ENCODE results near the gene CSMD2. TPM values are rescaled to one million over a fixed set of nuclear protein-coding genes. Genes with fewer than 3 reads are reported as not detected.

The CSMD2 gene
- total RNA-seq, 1 experiment from 2014 or later, result not detected

DNA sequence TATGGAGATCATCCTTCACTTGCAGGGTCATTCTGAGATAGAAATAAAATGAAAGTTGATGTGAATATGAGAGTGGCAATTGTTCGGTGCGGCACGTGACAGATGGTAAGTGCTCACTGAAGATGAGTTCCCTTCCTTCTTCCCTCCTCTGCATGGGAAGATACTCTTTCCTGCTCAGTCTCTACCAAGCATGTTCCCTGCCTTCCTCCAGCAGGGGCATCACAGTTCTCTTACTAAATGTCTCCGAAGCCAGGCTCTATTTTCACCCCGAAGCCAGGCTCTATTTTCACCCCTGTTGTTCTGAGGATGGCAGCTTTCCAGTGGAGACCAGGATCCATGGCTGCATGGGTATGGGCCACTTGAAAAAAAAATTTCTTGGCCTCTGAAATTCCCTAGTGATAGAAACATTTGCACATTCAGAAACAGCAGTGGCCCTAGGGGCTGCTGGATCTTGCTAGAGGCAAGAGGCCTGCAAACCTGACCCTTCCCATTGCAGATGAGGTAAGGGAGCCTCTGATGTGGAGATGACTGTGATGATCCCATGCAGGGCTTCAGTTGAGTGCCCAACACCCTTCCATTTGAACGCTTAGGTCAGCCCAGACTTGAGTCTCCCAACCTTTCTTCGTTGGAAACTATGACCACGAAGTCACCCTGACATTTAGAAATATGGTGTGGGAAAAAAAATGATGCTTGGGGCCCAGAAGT, 424.8 kb downstream of the CSMD2 start:
- ChIA-PET CTCF (no interaction called here), POLR2A (ENCODE audit: unreplicated experiment) (no interaction called here)
- Histone ChIP-seq H3K36me3 (ENCODE audit: low read depth) (no peaks in the 10 kb centered on the region), H3K27ac (no peak overlapping the region), H3K4me2 (no peak overlapping the region), H2AFZ (no peak overlapping the region), H3K9me3 (ENCODE audit: insufficient read depth, low read depth) (no peaks in the 10 kb centered on the region), H3F3A (ENCODE audit: insufficient read depth, low read depth) (no peaks in the 10 kb centered on the region), H3K9me2 (ENCODE audit: insufficient read depth) (no peaks in the 10 kb centered on the region), H3K27me3 (ENCODE audit: insufficient read depth, low read depth) (peaks cover 55% of the 10 kb centered on the region), H3K79me2 (ENCODE audit: low read depth) (no peaks in the 10 kb centered on the region), H3K4me3 (no peak overlapping the region), H3K4me1 (replicated peaks; ENCODE audit: insufficient read depth) (no peaks in the 10 kb centered on the region), H4K20me1 (ENCODE audit: insufficient read depth) (no peaks in the 10 kb centered on the region)
- intact Hi-C loops (cut with micrococcal nuclease; ENCODE audit: unreplicated experiment), result no loop called here
- TF ChIP-seq, protein P1, sequence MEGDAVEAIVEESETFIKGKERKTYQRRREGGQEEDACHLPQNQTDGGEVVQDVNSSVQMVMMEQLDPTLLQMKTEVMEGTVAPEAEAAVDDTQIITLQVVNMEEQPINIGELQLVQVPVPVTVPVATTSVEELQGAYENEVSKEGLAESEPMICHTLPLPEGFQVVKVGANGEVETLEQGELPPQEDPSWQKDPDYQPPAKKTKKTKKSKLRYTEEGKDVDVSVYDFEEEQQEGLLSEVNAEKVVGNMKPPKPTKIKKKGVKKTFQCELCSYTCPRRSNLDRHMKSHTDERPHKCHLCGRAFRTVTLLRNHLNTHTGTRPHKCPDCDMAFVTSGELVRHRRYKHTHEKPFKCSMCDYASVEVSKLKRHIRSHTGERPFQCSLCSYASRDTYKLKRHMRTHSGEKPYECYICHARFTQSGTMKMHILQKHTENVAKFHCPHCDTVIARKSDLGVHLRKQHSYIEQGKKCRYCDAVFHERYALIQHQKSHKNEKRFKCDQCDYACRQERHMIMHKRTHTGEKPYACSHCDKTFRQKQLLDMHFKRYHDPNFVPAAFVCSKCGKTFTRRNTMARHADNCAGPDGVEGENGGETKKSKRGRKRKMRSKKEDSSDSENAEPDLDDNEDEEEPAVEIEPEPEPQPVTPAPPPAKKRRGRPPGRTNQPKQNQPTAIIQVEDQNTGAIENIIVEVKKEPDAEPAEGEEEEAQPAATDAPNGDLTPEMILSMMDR (conservative IDR thresholded peaks at IDR 0.05), result no peak
- no peak for TF ChIP-seq EZH2 (IDR thresholded peaks at IDR 0.05; ENCODE audit: low read depth)
- no peak for DNase-seq
- BruUV-seq (replicated peaks), result no TSS peak

DNA sequence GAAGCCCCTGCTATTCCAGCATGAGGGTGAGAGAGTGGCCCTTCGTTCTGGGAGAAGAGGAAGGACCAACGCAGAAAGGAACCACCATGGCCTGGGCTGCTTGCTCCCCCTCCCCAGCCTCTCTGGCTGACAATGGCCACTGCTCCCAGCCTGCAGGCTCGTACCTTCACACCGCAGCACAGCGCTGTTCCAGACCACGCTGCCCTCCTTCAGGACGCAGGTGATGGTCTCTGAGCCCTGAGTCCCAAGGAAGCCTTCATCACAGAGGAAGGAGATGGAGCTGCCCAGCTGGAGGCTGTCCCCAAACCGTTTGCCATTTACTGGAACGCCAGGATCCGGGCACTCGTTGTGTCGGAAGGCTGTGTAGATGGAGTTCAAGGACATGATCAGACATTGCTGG, 426.1 kb downstream of the CSMD2 start:
- no peak overlapping the region for H3K4me2 ChIP-seq
- H2AFZ ChIP-seq, result no peak overlapping the region
- no peaks in the 10 kb centered on the region for H3K9me3 ChIP-seq (ENCODE audit: insufficient read depth, low read depth)
- DNase-seq, result no peak
- CTCF ChIA-PET, result no interaction called here
- POLR2A ChIA-PET (ENCODE audit: unreplicated experiment), result no interaction called here
- no peak overlapping the region for H3K4me3 ChIP-seq
- no peaks in the 10 kb centered on the region for H3K4me1 ChIP-seq (replicated peaks; ENCODE audit: insufficient read depth)
- H3K27me3 ChIP-seq (ENCODE audit: insufficient read depth, low read depth), result peaks cover 67% of the 10 kb centered on the region
- intact Hi-C loops (cut with micrococcal nuclease; ENCODE audit: unreplicated experiment), result no loop called here
- H3K36me3 ChIP-seq (ENCODE audit: low read depth), result no peaks in the 10 kb centered on the region
- H4K20me1 ChIP-seq (ENCODE audit: insufficient read depth), result no peaks in the 10 kb centered on the region
- no peak overlapping the region for H3K27ac ChIP-seq
- H3K9me2 ChIP-seq (ENCODE audit: insufficient read depth), result no peaks in the 10 kb centered on the region
- H3F3A ChIP-seq (ENCODE audit: insufficient read depth, low read depth), result no peaks in the 10 kb centered on the region
- no TSS peak for BruUV-seq (replicated peaks)
- H3K79me2 ChIP-seq (ENCODE audit: low read depth), result no peaks in the 10 kb centered on the region
- no peak for TF ChIP-seq EZH2 (IDR thresholded peaks at IDR 0.05; ENCODE audit: low read depth)
- TF ChIP-seq, protein P1 (conservative IDR thresholded peaks at IDR 0.05), result no peak

DNA sequence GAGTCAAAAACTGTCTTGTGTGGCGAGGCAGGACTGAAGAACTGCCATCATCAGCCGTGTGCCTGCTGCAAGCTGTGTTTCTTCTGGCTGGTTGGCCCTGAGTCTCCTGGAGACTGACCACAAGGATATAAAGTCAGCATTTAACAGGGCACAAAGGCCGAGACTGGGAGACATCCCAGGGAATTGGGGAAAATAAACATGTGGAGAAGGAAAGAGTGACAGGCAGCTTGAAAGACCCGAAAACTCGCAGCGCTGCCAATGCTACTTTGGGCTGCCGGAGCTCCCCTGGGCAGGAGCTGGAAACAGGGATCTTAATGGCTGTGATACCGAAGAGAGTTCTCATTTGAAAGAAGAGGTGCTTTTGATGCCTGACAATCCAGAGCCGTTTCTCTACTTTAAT, 426.5 kb downstream of the CSMD2 start:
- no peak overlapping the region for H3K27ac ChIP-seq
- H3F3A ChIP-seq (ENCODE audit: insufficient read depth, low read depth), result no peaks in the 10 kb centered on the region
- no peak for DNase-seq
- TF ChIP-seq, protein P1 (conservative IDR thresholded peaks at IDR 0.05), result no peak
- no peak for TF ChIP-seq EZH2 (IDR thresholded peaks at IDR 0.05; ENCODE audit: low read depth)
- ChIA-PET POLR2A (ENCODE audit: unreplicated experiment) (no interaction called here), CTCF (no interaction called here)
- H3K36me3 ChIP-seq (ENCODE audit: low read depth), result no peaks in the 10 kb centered on the region
- H4K20me1 ChIP-seq (ENCODE audit: insufficient read depth), result no peaks in the 10 kb centered on the region
- H3K9me2 ChIP-seq (ENCODE audit: insufficient read depth), result no peaks in the 10 kb centered on the region
- BruUV-seq (replicated peaks), result no TSS peak
- no peak overlapping the region for H2AFZ ChIP-seq
- no peaks in the 10 kb centered on the region for H3K79me2 ChIP-seq (ENCODE audit: low read depth)
- no peak overlapping the region for H3K4me3 ChIP-seq
- no peak overlapping the region for H3K4me2 ChIP-seq
- H3K9me3 ChIP-seq (ENCODE audit: insufficient read depth, low read depth), result no peaks in the 10 kb centered on the region
- peaks cover 72% of the 10 kb centered on the region for H3K27me3 ChIP-seq (ENCODE audit: insufficient read depth, low read depth)
- intact Hi-C loops (cut with micrococcal nuclease; ENCODE audit: unreplicated experiment), result no loop called here
- no peaks in the 10 kb centered on the region for H3K4me1 ChIP-seq (replicated peaks; ENCODE audit: insufficient read depth)

Data from PC-9 (cell line).